Stimulated activated CD8-positive, alpha-beta memory T cell treated with anti-CD3 and anti-CD28 coated beads, Interleukin-7, amount 100 ng/mL, for 48 hours (primary cell): ENCODE data around the gene VAV3.

Source experiments
- DNase-seq, 2 donors: peaks; one replicate each; pipeline ENCODE4 v3.0.0-alpha.2; 2020; ENCODE audit warnings: low read depth in 1 of 2; ENCODE audit errors: extremely low read depth in 1 of 2

The VAV3 gene

DNA sequence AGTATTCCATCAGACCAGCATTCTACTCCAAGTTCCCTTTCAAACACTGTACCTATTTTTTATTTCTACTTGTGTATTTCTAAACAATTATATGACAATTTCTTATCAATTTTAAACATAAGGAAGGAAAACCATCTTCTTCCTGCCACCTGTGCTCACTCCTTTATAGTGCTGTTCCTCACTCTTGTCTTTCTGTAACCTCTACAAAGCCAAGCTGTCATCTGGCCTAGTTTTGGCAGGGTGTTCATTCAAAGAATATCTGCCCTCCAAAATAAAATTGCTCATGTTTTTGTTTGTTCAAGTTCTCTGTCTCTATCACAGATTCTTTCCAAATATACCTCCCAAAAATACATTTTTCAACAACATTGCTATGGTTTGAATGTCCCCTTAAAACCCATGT, 360.2 kb downstream of the VAV3 start:
- no peak for DNase-seq

DNA sequence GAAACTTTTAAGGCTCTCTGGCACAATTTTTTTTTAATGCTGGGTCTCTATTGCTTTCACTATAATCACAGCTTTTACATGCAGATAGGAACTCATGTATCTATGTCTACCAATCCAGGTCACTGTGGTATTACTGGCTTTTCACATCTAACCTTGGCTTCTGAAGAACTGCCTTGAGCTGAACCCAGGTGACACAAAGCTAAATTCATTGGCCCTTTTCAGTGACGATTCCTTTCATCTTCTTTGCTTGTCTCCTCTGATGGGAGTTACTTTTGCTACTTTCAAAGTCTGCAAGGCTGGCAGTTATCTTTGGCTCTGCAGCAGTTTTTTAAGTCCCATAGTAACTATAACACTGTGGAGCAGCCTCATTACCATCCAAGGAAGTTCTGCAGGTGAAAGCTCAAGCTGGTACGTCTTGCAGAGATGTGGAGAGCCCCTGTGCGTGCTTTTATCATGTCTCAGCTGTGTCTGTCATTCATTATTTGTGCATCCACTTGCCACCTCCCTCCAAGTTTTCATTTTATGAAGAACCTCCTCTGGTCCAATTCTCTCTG, 364.3 kb downstream of the VAV3 start:
- DNase-seq: no peak

DNA sequence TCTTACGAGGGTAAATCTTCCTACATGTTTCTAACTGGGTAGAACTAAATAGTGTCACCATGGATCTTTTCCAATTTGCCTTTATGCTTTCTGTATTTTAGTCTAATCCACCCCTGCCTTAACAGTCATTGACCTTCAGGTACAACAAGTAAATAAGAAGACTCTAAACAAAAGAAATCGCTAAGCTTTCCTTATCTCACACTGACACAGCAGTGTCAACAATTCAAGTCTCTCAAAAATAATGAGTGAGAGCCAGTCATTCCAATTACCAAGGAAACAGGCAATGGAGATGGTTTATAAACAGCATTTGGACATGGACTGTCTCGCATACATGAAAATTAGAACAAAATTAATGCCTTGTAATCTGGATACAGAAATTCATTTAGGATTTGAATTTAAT, 365.8 kb downstream of the VAV3 start:
- no peak for DNase-seq

GRCh38 chr1:107597290-107597689, 367.7 kb downstream of the VAV3 start:
- no peak for DNase-seq

- no peak for DNase-seq
Observed at GRCh38 chr1:107594536-107594935, 370.4 kb downstream of the VAV3 start.

- DNase-seq: no peak
Observed at GRCh38 chr1:107593501-107594209, 371.3 kb downstream of the VAV3 start.

GRCh38 chr1:107590900-107591622, 373.9 kb downstream of the VAV3 start:
- no peak for DNase-seq

DNA sequence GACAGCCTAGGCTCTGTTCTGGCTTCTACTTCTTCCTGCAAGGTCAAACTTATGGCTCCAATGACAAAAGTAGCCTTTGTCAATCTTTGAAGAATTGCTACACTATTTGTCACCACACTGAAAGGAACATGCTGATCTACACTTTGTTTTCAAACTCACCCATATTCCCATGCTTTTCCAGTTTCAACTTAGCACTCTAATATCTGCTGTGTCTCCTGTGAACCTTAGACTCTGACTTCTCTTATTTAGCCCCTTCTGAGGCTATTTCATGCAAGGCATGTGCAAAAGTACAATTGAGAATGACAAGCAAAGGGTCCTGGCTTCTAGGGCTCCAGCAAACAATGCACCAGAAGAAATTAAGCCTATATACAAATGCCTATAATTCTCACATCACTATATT, 374.9 kb downstream of the VAV3 start:
- no peak for DNase-seq

- DNase-seq: no peak
Observed at GRCh38 chr1:107588321-107588720, 376.7 kb downstream of the VAV3 start.

- DNase-seq: no peak
Observed at GRCh38 chr1:107575226-107575625, 389.8 kb downstream of the VAV3 start.

GRCh38 chr1:107574044-107574443, 390.9 kb downstream of the VAV3 start:
- no peak for DNase-seq

GRCh38 chr1:107572674-107573211, 392.2 kb downstream of the VAV3 start:
- no peak for DNase-seq

GRCh38 chr1:107570768-107571167, 394.2 kb downstream of the VAV3 start:
- DNase-seq: no peak

DNA sequence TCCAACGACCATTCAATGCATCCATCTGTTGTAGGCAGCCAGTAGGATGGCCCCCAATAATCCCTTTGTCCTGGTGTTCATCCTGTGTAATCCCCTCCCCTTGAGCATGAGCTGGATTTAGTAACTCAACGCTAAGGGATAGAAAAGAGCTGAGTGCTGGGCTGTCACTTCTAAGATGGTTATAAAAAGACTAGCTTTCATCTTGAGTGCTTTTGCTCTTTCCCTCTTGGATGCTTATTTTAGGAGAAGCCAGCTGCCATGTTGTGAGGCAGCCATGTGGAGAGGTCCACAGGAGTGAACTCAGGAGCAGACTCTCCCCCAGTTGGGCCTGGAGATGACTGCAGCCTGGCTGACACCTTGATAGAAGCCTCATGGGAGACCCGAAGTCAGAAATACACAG, 401.5 kb downstream of the VAV3 start:
- DNase-seq: no peak

DNA sequence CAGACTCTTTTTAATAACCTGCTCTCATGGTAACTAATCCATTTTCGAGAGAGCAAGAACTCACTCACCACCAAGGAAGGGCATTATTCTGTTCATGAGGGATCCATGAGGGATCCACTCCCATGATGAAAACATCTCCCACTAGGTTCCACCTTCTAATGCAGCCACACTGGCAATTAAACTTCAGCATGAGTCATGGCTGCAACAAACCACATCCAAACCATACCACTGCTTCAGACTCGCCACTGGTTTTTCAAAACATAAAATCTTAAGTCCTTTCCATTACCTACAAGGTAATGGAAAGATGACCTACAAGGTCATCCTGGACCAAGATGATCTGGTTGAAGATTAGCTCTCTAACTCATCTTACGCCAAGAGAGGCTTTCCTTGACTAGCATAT, 405.1 kb downstream of the VAV3 start:
- DNase-seq: no peak

DNA sequence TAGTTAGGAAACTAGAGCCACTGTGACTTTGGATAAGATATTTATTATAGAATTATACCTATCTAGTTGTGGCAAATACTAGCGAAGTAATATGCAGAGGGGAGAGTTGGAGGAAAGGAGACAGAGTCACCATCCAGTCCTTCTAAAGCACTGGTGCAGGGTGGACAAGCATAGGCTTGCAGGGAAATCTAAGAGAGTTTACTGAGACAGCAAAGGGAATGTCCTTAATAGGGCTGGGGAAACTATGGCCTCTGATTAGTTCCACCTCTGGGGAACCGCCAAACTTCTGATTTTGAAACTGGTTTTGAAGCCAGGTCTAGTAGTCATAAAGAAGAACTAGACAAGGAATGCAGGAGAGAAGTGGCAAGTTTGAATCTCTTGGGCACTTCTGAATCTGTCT, 407.9 kb downstream of the VAV3 start:
- DNase-seq: no peak

- DNase-seq: no peak
Observed at GRCh38 chr1:107555578-107555977, 409.4 kb downstream of the VAV3 start.

DNA sequence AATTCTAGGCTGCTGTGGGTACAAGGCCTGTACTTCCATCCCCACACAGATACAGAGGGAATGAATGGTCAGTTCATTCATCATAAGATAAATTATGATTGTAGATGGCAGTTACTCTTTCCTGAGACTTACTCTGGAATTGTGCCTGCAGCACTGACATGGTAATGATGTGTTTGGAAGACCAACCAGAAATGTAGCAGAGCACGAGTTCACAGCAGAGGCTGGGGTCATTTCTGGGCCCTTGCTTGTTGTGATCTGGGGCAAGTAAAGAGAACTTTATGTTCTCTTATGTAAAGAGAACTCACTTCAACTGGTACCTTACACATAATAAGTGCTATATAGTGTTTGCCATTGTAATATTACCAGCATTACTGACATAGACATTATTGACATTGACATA, 412.2 kb downstream of the VAV3 start:
- no peak for DNase-seq

DNA sequence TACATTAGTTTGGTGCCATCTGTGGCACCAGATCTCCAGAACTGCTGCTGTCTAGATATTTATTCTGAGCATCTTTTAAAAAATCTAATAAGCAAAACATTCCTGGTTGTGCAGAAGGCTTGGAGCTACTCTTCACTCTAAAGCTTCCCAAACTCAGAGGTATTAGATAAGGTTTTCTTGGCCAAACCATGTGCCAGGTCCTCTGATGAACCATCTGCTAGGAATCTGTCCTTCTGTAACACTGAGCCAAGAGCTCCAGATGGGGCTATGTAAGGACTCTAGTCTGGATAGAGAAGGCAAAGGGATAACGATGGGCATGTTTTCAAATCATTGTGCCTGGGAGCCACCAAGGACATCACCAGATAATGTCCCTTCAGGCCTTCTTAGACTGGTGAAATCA, 413.5 kb downstream of the VAV3 start:
- no peak for DNase-seq

DNA sequence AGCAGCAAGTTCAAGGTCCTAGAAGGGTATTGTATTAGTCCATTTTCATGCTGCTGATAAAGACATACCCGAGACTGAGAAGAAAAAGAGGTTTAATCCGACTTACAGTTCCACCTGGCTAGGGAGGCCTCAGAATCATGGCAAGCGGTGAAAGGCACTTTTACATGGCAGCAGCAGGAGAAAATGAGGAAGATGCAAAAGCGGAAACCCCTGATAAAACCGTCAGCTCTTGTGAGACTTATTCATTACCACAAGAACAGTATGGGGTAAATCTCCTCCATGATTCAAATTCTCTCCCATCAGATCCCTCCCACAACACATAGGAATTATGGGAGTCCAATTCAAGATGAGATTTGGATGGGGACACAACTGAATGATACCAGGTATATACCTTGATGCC, 414.6 kb downstream of the VAV3 start:
- DNase-seq: no peak

- no peak for DNase-seq
Observed at GRCh38 chr1:107549152-107549810, 415.7 kb downstream of the VAV3 start.

- no peak for DNase-seq
Observed at GRCh38 chr1:107548276-107548675, 416.7 kb downstream of the VAV3 start.
